DMS53 treated with DMSO at 0.1 percent for 48 hours (cell line): ENCODE results near the gene DHRS13.
"Not testable (repeated sequence)": the region's sequence is repeated elsewhere in the genome, so short reads cannot be mapped to it uniquely, and the experiment has no call there.

Experiments used
- DNase-seq: peaks from one replicate; lab custom pipeline; 2025; ENCODE audit not compliant: unreplicated experiment; lab: John Stamatoyannopoulos, UW

DHRS13 gene

DNA sequence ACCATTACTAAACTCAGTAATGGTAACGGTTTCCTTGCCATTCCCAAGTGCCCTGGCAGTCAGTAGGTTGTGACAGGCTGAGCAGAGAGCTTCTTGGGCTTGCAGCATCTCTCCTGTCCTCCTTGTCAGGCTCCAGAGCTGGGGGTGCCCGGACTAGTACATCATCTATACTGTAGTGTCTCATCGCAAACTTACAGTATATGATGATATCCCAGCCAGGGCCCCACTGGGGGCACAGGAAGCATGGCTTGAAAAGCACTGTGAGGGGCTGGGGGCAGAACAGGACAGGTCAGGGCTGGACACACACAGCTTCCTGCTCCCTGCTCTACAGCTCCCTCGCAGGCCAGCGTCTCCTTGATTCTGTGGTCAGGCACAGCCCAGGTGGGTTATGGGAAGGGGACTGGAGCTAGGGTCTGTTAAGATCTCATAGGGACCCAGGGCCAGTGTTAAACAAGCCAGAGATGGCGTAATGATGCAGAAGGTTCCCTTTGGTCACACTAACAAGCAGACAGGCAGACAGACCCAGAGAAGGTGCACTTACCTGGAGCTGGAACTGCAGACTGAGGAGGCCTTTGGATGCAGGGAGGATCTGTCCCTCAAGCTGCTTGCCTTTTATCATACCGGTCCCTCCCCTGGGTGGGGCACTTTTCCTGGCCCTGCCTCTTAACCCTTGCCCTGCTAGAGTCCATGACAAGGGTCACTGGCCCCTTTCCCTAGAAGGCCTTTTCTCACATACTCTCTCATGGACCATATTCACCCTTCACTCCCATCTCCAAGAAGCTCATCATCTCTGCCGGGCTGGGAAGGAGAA lies 41.3 kb downstream of the DHRS13 start:
- no peak for DNase-seq

DNA sequence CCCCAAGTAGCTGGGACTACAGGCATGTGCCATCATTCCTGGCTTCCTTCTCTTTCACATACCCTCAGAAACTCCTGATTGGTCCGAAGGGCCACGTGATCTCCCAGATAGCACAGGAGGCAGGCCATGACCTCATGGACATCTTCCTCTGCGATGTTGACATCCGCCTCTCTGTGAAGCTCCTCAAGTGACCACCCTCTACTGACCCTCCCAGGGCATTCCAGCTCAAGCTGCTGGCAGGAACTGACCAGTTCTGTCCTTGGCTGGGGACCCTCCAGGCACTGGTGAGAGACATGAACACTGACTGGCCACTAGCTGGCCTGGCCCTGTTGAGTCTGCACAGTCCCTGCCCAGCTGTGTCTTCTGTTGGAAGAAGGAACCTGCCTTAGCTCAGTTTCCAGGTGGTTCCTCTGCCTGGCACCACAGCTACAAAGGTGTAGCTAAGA lies 42.5 kb downstream of the DHRS13 start:
- no peak for DNase-seq

DNA sequence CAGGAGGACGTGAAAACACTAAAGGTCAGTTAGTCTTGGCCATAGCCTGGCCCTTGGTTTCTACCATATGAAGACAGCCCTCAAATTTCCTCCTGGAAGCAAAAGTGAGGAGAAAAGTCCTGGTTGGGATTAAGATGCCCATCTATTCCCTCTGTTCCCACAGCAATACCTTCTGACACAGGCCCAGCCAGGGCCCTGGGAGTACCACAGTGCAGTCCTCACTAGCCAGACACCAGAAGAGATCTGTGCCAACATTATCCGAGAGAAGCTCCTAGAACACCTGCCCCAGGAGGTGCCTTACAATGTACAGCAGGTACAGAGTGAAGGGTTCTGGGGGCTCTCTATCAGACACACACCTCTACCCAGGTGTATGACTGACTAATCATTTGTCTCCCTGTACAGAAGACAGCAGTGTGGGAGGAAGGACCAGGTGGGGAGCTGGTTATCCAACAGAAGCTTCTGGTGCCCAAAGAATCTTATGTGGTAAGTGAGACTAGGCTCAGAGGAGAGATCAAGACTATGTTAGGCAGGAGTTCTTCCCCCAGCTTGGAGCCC lies 44.0 kb downstream of the DHRS13 start:
- DNase-seq = no peak

DNA sequence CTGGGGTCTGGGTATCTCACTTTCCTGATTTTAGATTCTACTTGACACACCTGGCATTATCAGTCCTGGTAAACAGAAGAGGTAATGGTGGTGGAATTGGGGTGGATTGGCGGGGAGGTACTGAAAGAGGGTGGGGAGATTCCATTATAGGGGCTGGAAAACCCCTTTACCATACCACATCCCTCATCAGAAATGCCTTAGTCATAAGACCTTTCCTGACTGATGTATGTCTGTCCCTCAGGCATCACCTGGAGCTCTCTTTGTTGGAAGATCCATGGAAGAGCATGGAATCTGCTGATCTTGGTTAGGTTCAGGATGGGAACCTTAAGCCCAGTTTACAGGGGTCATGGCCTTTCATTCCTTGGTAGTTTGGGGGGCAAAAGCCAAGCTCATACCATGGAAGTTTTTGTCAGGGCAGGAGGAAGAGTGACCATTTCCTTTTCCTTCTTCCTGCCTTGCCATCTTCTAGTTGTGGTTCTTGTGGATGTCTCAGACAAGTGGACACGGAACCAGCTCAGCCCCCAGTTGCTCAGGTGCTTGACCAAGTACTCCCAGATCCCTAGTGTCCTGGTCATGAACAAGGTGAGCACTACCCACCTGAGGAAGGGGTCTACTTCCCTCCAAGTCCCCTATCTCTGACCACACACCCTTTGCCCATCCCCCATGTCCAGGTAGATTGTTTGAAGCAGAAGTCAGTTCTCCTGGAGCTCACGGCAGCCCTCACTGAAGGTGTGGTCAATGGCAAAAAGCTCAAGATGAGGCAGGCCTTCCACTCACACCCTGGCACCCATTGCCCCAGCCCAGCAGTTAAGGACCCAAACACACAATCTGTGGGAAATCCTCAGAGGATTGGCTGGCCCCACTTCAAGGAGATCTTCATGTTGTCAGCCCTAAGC lies 44.7 kb downstream of the DHRS13 start:
- no peak for DNase-seq

DNA sequence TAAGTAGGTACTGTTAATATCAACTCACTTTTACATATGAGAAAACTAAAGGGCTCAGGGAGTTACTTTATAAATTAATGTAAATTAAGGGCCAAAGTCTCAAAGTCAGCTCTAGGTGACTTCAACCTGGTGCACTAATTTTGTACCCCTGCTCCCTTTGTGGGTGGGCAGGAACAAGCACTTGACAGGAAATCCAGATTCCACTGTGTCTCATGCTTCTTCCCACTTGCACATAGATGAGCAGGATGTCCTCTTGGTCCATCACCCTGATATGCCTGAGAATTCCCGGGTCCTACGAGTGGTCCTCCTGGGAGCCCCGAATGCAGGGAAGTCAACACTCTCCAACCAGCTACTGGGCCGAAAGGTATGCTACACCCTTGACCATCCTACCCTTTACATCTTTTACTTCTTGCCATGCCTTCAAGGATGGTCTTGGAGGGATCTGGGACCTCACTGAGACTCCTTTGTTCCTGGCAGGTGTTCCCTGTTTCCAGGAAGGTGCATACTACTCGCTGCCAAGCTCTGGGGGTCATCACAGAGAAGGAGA lies 46.8 kb downstream of the DHRS13 start:
- DNase-seq = no peak

DNA sequence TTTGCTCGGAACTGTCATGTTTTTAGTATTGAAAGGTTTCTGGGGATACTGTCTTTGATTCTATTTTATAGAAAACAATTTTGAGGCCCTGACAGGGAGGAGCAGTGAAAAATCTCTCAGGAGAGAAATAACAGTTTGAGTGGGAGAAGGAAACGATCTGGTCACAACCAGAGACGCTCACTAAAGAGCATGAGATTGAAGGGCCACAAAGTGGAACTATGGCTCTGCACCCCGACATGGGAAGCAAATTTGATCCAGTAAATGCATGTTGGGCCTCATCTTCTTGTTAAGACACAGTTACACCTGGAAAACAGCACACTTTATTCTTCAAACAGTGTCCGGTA lies 47.6 kb downstream of the DHRS13 start:
- no peak for DNase-seq

DNA sequence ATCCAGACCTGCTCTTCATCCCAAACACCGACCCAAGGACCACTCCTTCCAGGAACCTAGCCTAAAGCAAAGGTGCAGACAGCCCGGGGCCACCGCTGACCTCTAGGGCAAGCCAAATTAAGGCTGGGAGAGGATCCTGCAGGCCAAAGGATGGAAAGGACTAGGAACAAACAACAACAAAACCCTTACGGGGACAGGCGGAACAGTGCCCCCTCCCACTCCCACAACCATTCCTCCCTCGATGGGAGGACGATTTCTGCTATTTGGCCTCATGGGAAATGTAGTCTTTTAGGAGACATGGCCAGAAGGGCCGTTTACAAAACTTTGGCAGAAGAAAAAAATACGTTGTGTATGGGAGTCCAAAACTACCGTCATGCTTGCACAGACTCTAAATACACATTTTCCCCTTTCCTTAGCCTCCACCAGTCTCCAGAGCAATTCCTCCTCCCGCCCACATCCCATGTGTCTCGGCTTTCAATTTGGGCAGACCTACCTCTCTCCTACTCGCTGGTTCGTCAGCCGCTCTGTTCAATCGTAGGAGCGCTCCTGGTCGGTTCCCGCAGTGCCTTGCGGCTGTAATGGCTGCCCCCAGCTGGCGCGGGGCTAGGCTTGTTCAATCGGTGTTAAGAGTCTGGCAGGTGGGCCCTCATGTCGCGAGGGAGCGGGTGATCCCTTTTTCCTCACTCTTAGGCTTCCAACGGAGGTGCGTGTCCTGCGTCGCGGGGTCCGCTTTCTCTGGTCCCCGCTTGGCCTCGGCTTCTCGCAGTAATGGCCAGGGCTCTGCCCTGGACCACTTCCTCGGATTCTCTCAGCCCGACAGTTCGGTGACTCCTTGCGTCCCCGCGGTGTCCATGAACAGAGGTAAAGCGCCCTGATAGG lies 48.2 kb downstream of the DHRS13 start, which contains the start of gene ERAL1:
TSS of gene ERAL1 (plus strand) at position 560 of the 879 bp plus-strand sequence. CDS start at position 579, 19 bp downstream.
- DNase-seq = peak; percentile 84

DNA sequence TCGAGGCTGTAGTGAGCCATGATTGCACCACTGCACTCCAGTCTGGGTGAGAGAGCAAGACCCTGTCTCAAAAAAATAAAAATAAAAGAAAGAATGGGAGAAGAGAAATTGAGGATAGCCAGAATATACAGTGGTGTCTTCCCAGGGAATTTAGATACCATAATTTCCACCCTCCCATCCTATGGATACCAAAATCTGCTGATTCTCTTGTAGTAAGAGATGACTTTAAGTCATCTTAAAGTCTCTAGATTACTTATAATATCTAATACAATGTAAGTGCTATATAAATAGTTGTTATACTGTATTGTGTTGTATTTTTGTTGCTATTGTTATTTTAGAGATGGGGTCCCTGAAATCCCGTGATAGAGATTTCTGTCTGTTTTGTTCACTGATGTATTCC lies 49.6 kb downstream of the DHRS13 start:
- no peak for DNase-seq

DNA sequence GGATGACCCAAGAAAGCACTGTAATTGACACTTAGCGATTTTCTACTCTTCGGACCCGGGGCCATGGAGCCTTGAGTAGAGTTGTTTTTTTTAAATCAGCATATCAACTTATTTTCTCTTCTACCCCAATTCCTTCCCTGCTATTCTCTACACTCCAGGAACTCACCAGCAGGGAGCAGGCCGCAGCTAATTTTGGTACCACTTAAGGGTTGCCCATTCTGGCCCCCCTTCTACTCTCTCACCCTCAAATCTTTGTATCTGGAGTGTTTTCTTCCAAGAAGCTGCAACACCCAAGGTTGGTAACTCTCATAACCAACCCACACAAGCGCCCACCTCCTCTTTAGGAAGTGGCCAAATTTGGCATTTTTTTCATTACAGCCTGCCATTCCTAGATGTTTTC lies 53.6 kb downstream of the DHRS13 start:
- no peak for DNase-seq

DNA sequence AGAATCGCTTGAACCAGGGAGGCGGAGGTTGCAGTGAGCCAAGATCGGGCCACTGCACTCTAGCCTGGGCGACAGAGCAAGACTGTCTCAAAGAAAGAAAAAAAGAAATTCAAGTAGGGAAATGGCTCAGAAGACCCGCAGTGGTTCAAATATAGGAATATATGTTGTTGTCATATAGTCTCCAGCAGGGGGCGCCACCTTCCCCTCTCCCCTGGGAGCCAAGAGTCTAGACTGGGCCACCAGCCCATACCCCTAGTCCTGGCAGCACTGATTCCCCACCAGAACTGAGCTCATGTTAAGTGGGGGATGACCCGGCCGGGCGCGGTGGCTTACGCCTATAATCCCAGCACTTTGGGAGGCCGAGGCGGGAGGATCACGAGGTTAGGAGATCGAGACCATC lies 54.2 kb downstream of the DHRS13 start:
- not testable (repeated sequence) for DNase-seq
